Panc1 (cell line): ENCODE measurements around the gene MRPL38.
"Not testable (repeated sequence)": the region's sequence is repeated elsewhere in the genome, so short reads cannot be mapped to it uniquely, and the experiment has no call there.

Source experiments
- CTCF ChIP-seq: fragments of 450-650 bp; IDR thresholded peaks from 2 replicates; pipeline ENCODE4 v1.5.1; 2017; ENCODE audit warnings: mild to moderate bottlenecking
- POLR2AphosphoS5 ChIP-seq: IDR thresholded peaks from 2 replicates; pipeline ENCODE4 v1.6.1; 2012; ENCODE audit warnings: mild to moderate bottlenecking, low read depth, low read length, moderate library complexity
- TCF7L2 ChIP-seq: IDR thresholded peaks from 2 replicates; pipeline ENCODE4 v1.6.1; 2011; ENCODE audit warnings: mild to moderate bottlenecking, low read depth, low read length, inconsistent platforms

DNA sequence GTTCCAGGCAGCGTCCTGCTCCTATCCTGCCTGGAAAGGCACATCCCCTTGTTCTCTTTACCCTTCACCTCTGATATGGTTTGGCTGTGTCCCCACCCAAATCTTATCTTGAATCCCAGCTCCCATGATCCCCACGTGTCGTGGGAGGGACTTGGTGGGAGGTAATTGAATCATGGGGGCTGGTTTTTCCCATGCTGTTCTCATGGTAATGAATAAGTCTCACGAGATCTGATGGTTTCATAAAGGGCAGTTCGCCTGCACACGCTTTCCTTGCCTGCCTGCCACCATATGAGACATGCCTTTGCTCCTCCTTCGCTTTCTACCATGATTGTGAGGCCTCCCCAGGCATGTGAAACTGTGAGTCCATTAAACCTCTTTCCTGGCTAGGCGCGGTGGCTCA is 18.8 kb downstream of the MRPL38 start:
- TF ChIP-seq CTCF, TCF7L2, POLR2AphosphoS5: not testable (repeated sequence)
